Keratinocyte (primary cell): ENCODE results near the gene STARD4. TPM values are rescaled to one million over a fixed set of nuclear protein-coding genes. Genes with fewer than 3 reads are reported as not detected.
A peak's percentile ranks its signal among the peaks of the same experiment; 100 is the strongest.

Experiments
- DNase-seq: peaks from one replicate; pipeline ENCODE4 v3.0.0-alpha.2; 2011; ENCODE audit warnings: low read depth, missing footprints, low spot score
- FAIRE-seq: peaks from 2 replicates; lab custom pipeline; 2011; peaks lifted over from hg19 to GRCh38; lab: Jason Lieb, UNC
- H2AFZ ChIP-seq: 2 replicates; pipeline ENCODE4 v1.6.0; 2012; ENCODE audit warnings: low read length, control low read depth, inconsistent platforms; ENCODE audit not compliant: control insufficient read depth
- H3K27ac ChIP-seq: 2 replicates; pipeline ENCODE4 v1.5.1; 2011; ENCODE audit warnings: low read length; ENCODE audit not compliant: control insufficient read depth, insufficient read depth
- H3K27me3 ChIP-seq: 3 replicates; pipeline ENCODE4 v1.6.0; 2011; ENCODE audit warnings: low read length; ENCODE audit not compliant: control insufficient read depth, insufficient read depth; ENCODE audit errors: extremely low read depth
- H3K36me3 ChIP-seq, 2 experiments: 2 replicates in 1 of 2; 3 replicates in 1 of 2; pipeline ENCODE4 v1.5.1; 2011; ENCODE audit warnings: low read length in 2 of 2, mild to moderate bottlenecking in 1 of 2; ENCODE audit not compliant: control insufficient read depth in 2 of 2, insufficient read depth in 2 of 2; ENCODE audit errors: extremely low read depth in 1 of 2
- H3K4me1 ChIP-seq: 3 replicates; pipeline ENCODE4 v1.5.1; 2011; ENCODE audit warnings: low read length; ENCODE audit not compliant: control insufficient read depth, insufficient read depth; ENCODE audit errors: extremely low read depth
- H3K4me2 ChIP-seq: 3 replicates; pipeline ENCODE4 v1.6.0; 2011; ENCODE audit warnings: low read depth, low read length; ENCODE audit not compliant: control insufficient read depth, insufficient read depth; ENCODE audit errors: extremely low read depth
- H3K4me3 ChIP-seq, 3 experiments: fragments of 200-600 bp in 1 of 3; sonication (generic) in 1 of 3; 2 replicates in 2 of 3; 3 replicates in 1 of 3; pipeline ENCODE4 v1.5.1; 2011 to 2016; ENCODE audit warnings: low read length in 3 of 3, mild to moderate bottlenecking in 3 of 3, control low read depth in 2 of 3, inconsistent platforms in 1 of 3, low read depth in 1 of 3, mixed read lengths in 1 of 3, mixed run types in 1 of 3, moderate library complexity in 1 of 3; ENCODE audit not compliant: control insufficient read depth in 2 of 3, insufficient read depth in 2 of 3; ENCODE audit errors: extremely low read depth in 1 of 3
- H3K79me2 ChIP-seq: 2 replicates; pipeline ENCODE4 v1.6.0; 2012; ENCODE audit warnings: low read length; ENCODE audit not compliant: control insufficient read depth, insufficient read depth
- H3K9ac ChIP-seq: 3 replicates; pipeline ENCODE4 v1.6.0; 2011; ENCODE audit warnings: low read length; ENCODE audit not compliant: control insufficient read depth, insufficient read depth; ENCODE audit errors: extremely low read depth
- H3K9me1 ChIP-seq: 3 replicates; pipeline ENCODE4 v1.6.0; 2011; ENCODE audit warnings: low read length; ENCODE audit not compliant: control insufficient read depth, insufficient read depth; ENCODE audit errors: extremely low read depth
- H3K9me3 ChIP-seq: 2 replicates; pipeline ENCODE4 v1.5.1; 2012; ENCODE audit warnings: low read depth, low read length; ENCODE audit not compliant: control insufficient read depth
- H4K20me1 ChIP-seq: 3 replicates; pipeline ENCODE4 v1.6.0; 2011; ENCODE audit warnings: low read length; ENCODE audit not compliant: control insufficient read depth, insufficient read depth; ENCODE audit errors: extremely low read depth
- CTCF ChIP-seq, 3 experiments: IDR thresholded peaks in 1 of 3; conservative IDR thresholded peaks in 1 of 3; optimal IDR thresholded peaks in 1 of 3; 2 replicates in 2 of 3; 3 replicates in 1 of 3; pipeline versions ENCODE3 to v1.5.1; 2011; ENCODE audit warnings: low read length in 3 of 3, mild to moderate bottlenecking in 3 of 3, moderate library complexity in 2 of 3, control low read depth in 1 of 3, inconsistent platforms in 1 of 3; ENCODE audit not compliant: insufficient read depth in 2 of 3; ENCODE audit errors: extremely low read depth in 1 of 3
- EZH2 ChIP-seq: IDR thresholded peaks from one replicate; pipeline ENCODE4 v1.6.1; 2012; ENCODE audit warnings: inconsistent platforms, mild to moderate bottlenecking, low read length, moderate library complexity
- dilution Hi-C: fragments of 300-500 bp; cut with MboI; formaldehyde crosslinking; loops from one replicate; pipeline ENCODE4 v1.7.0; 2020; ENCODE audit warnings: low sequenced_read_pairs; ENCODE audit not compliant: extremely low pct_ligation_motif_present
- polyA minus RNA-seq, 3 experiments: library from RNA; depleted of rRNA, polyadenylated mRNA; stranded (reverse); fragments of >200 nt; gene quantifications; 1 replicate in 1 of 3; 2 replicates in 1 of 3; 3 replicates in 1 of 3; pipeline ENCODE4 v1.2.3, GENCODE V29; 2011
- polyA plus RNA-seq, 5 experiments: library from polyadenylated mRNA; depleted of rRNA in 3 of 5; stranded (reverse) in 3 of 5; stranded (forward) in 1 of 5; unstranded in 1 of 5; fragments of >200 nt; gene quantifications; 1 replicate in 1 of 5; 2 replicates in 3 of 5; 3 replicates in 1 of 5; pipeline versions ENCODE4 v1.2.1 to v1.2.3, GENCODE V29; 2011 to 2012; ENCODE audit warnings: missing spikeins in 2 of 5, low read depth in 1 of 5, low replicate concordance in 1 of 5

Gene STARD4
- polyA plus RNA-seq (45.3 to 86.4 TPM (median 60.1 TPM) in 3 replicates), polyA minus RNA-seq (30.2 to 59.1 TPM (median 34.4 TPM) in 3 replicates)
- polyA plus RNA-seq (2011; ENCODE audit: low read depth), result 13.3 TPM
- polyA plus RNA-seq (2011; cell fraction: cytosol; rRNA removed), result 28.3 and 50.0 TPM in 2 replicates
- 64.2 and 94.2 TPM in 2 replicates for polyA plus RNA-seq (2011; cell fraction: nucleus; rRNA removed)
- polyA plus RNA-seq (2012; ENCODE audit: low replicate concordance), result 25.0 and 51.5 TPM in 2 replicates
- polyA minus RNA-seq (2011; cell fraction: cytosol; rRNA and poly(A)+ RNA removed), result 51.8 TPM
- polyA minus RNA-seq (2011; cell fraction: nucleus; rRNA and poly(A)+ RNA removed), result 39.8 and 57.6 TPM in 2 replicates

- Histone ChIP-seq H3K36me3 (no peaks in the 10 kb centered on the region), H2AFZ (peak within 1 kb of the TSS; percentile 77), H3K9me1 (no peaks in the 10 kb centered on the region), H3K27ac (peak within 1 kb of the TSS; percentile 89), H3K4me2 (peak within 1 kb of the TSS; percentile 87), H3K9ac (peak within 1 kb of the TSS; percentile 78), H3K27me3 (no peaks in the 10 kb centered on the region), H3K4me1 (peaks cover 18% of the 10 kb centered on the region), H3K79me2 (peaks cover 48% of the 10 kb centered on the region), H3K4me3 (peak within 1 kb of the TSS; percentile 84 to 92 (median 91)), H3K9me3 (no peaks in the 10 kb centered on the region), H4K20me1 (no peaks in the 10 kb centered on the region)
- TF ChIP-seq CTCF (optimal IDR thresholded peaks at IDR 0.05 in 1 of 3, IDR thresholded peaks at IDR 0.05 in 1 of 3, conservative IDR thresholded peaks at IDR 0.05 in 1 of 3; ENCODE audit: extremely low read depth in 1 of 3, insufficient read depth in 2 of 3, low read length in 3 of 3), result no peak
- DNase-seq (peak; percentile 57), FAIRE-seq (peak; percentile 86)
- dilution Hi-C loops, result no loop called here
Observed at GRCh38 chr5:111512375-111513130, at the start of gene STARD4. TSS of gene STARD4 (minus strand) at chr5:111512535. CDS start at chr5:111507433, 5,102 bp downstream.

- TF ChIP-seq EZH2 (no peak), CTCF (optimal IDR thresholded peaks at IDR 0.05 in 1 of 3, IDR thresholded peaks at IDR 0.05 in 1 of 3, conservative IDR thresholded peaks at IDR 0.05 in 1 of 3; ENCODE audit: extremely low read depth in 1 of 3, insufficient read depth in 2 of 3, low read length in 3 of 3) (no peak)
- dilution Hi-C loops, result no loop called here
- Histone ChIP-seq H3K4me2 (no peak overlapping the region), H3K36me3 (no peaks in the 10 kb centered on the region), H2AFZ (no peak overlapping the region), H3K79me2 (no peaks in the 10 kb centered on the region), H3K27me3 (no peaks in the 10 kb centered on the region), H4K20me1 (no peaks in the 10 kb centered on the region), H3K4me3 (no peak overlapping the region), H3K27ac (no peak overlapping the region), H3K9me1 (no peaks in the 10 kb centered on the region), H3K9ac (no peak overlapping the region), H3K9me3 (no peaks in the 10 kb centered on the region), H3K4me1 (no peaks in the 10 kb centered on the region)
- FAIRE-seq (no peak), DNase-seq (no peak)
Observed at GRCh38 chr5:111559680-111560079, 47.3 kb upstream of the STARD4 start.
